Astrocyte (in vitro differentiated cells and primary cell): ENCODE data around the gene SNAP47.

ENCODE experiments used
- EZH2 ChIP-seq: IDR thresholded peaks from 2 replicates; pipeline ENCODE4 v1.6.1; 2012; ENCODE audit warnings: mild to moderate bottlenecking, low read length, inconsistent platforms; ENCODE audit not compliant: insufficient read depth
- TF ChIP-seq, protein P1 (sequence below): IDR thresholded peaks from 2 replicates; pipeline ENCODE4 v1.5.1; 2011; ENCODE audit warnings: low read depth, mild to moderate bottlenecking, inconsistent platforms, low read length, moderate library complexity; ENCODE audit not compliant: insufficient read depth

DNA sequence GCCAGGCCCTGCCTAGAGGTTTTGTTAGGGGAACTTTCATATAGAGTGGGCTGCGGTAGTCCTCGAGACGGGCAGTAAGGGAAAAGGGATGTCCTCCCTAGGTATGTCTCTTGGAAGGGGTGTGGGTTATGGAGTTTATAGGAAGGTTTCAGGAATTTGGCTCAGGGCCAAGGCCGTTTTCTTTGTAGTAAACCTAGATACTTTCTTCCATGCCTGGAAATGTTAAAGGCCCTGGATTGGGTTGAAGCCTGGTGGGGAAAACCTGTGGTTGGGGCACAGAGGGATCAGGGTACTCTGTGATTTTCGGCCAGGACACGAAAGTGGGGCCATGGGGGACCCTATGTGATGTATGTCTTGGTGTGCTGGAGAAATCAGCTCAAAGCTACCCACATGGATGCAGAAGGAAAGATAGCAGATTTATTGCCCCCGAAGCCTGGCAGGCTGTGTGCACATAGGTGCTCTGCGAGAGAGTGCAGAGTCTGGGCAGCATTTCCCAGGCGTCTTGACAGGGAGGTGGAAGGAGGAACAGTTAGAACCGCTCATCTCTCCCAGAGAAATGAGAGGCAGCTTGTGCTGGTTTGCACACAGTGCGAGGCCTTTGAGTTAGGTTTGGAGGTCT, 1.7 kb downstream of the SNAP47 start:
- TF ChIP-seq, protein P1, sequence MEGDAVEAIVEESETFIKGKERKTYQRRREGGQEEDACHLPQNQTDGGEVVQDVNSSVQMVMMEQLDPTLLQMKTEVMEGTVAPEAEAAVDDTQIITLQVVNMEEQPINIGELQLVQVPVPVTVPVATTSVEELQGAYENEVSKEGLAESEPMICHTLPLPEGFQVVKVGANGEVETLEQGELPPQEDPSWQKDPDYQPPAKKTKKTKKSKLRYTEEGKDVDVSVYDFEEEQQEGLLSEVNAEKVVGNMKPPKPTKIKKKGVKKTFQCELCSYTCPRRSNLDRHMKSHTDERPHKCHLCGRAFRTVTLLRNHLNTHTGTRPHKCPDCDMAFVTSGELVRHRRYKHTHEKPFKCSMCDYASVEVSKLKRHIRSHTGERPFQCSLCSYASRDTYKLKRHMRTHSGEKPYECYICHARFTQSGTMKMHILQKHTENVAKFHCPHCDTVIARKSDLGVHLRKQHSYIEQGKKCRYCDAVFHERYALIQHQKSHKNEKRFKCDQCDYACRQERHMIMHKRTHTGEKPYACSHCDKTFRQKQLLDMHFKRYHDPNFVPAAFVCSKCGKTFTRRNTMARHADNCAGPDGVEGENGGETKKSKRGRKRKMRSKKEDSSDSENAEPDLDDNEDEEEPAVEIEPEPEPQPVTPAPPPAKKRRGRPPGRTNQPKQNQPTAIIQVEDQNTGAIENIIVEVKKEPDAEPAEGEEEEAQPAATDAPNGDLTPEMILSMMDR: no peak
- no peak for TF ChIP-seq EZH2
